HepG2 (cell line): Measurements from ENCODE around the gene NFATC4. TPM values are rescaled to one million over a fixed set of nuclear protein-coding genes. Genes with fewer than 3 reads are reported as not detected.

Experiments
- ATF6 ChIP-seq: sonication (generic); formaldehyde crosslinking; conservative IDR thresholded peaks from 2 replicates; pipeline ENCODE4 v1.4.0; 2020; ENCODE audit warnings: missing genetic modification reagents
- CSRNP1 ChIP-seq: sonication (generic); formaldehyde crosslinking; IDR thresholded peaks from 2 replicates; pipeline ENCODE4 v1.8.1; 2023; ENCODE audit warnings: mild to moderate bottlenecking, missing genetic modification reagents
- HNF4A ChIP-seq: sonication (generic); formaldehyde crosslinking; IDR thresholded peaks from 2 replicates; pipeline ENCODE4 v1.4.0; 2020; ENCODE audit warnings: missing genetic modification reagents
- KLF9 ChIP-seq: IDR thresholded peaks from 2 replicates; pipeline ENCODE4 v1.6.1; 2016; ENCODE audit warnings: low read depth
- MATR3 ChIP-seq: sonication (generic); formaldehyde crosslinking; IDR thresholded peaks from 2 replicates; pipeline ENCODE4 v1.4.0; 2020; ENCODE audit warnings: missing genetic modification reagents
- MED1 ChIP-seq: sonication (generic); formaldehyde crosslinking; IDR thresholded peaks from 2 replicates; pipeline ENCODE4 v1.4.0; 2020; ENCODE audit warnings: missing genetic modification reagents
- MLXIP ChIP-seq: sonication (generic); formaldehyde crosslinking; IDR thresholded peaks from 2 replicates; pipeline ENCODE4 v1.9.0; 2021; ENCODE audit warnings: missing genetic modification reagents, borderline replicate concordance
- NCOA2 ChIP-seq: sonication (generic); formaldehyde crosslinking; IDR thresholded peaks from 2 replicates; pipeline ENCODE4 v1.8.0; 2022; ENCODE audit warnings: inconsistent platforms
- SIN3A ChIP-seq: IDR thresholded peaks from 2 replicates; pipeline ENCODE4 v1.6.1; 2011; ENCODE audit warnings: low read depth, mild to moderate bottlenecking, control low read depth, low read length, borderline replicate concordance
- ZBTB7A ChIP-seq: sonication (generic); formaldehyde crosslinking; IDR thresholded peaks from 2 replicates; pipeline ENCODE4 v1.8.0; 2022; ENCODE audit warnings: mild to moderate bottlenecking, missing genetic modification reagents
- ZC3H4 ChIP-seq: sonication (generic); formaldehyde crosslinking; IDR thresholded peaks from 2 replicates; pipeline ENCODE4 v1.4.0; 2020; ENCODE audit warnings: missing genetic modification reagents, borderline replicate concordance
- ZHX1 ChIP-seq: sonication (generic); formaldehyde crosslinking; IDR thresholded peaks from 2 replicates; pipeline ENCODE4 v1.8.1; 2022; ENCODE audit warnings: low read depth, mild to moderate bottlenecking, missing genetic modification reagents
- ZNF17 ChIP-seq: sonication (generic); formaldehyde crosslinking; IDR thresholded peaks from 2 replicates; pipeline ENCODE4 v1.5.0; 2020; ENCODE audit warnings: mild to moderate bottlenecking, missing genetic modification reagents
- ZNF317 ChIP-seq: sonication (generic); formaldehyde crosslinking; IDR thresholded peaks from 2 replicates; pipeline ENCODE4 v1.5.0; 2020; ENCODE audit warnings: mild to moderate bottlenecking, missing genetic modification reagents
- ZNF510 ChIP-seq: sonication (generic); formaldehyde crosslinking; IDR thresholded peaks from 2 replicates; pipeline ENCODE4 v1.4.0; 2020; ENCODE audit warnings: low read depth, mild to moderate bottlenecking, missing genetic modification reagents
- ZNF570 ChIP-seq: sonication (generic); formaldehyde crosslinking; IDR thresholded peaks from 2 replicates; pipeline ENCODE4 v1.4.0; 2020; ENCODE audit warnings: mild to moderate bottlenecking, missing genetic modification reagents, borderline replicate concordance
- ZSCAN21 ChIP-seq: sonication (generic); formaldehyde crosslinking; IDR thresholded peaks from 2 replicates; pipeline ENCODE4 v1.8.0; 2022; ENCODE audit warnings: mild to moderate bottlenecking, missing genetic modification reagents, moderate library complexity, borderline replicate concordance
- polyA plus RNA-seq, 8 experiments: library from polyadenylated mRNA; depleted of rRNA in 3 of 8; stranded (reverse) in 7 of 8; unstranded in 1 of 8; fragments of >200 nt; fragmentation: Illumina TruSeq in 4 of 8; extraction: Trizol in 4 of 8; gene quantifications; 2 replicates each; pipeline versions ENCODE4 v1.2.1 to v1.2.3, GENCODE V29; 2011 to 2016; ENCODE audit warnings: low read depth in 4 of 8, missing spikeins in 1 of 8, mixed read lengths in 1 of 8; ENCODE audit not compliant: insufficient read depth in 1 of 8
- total RNA-seq, 5 experiments: library from RNA; depleted of rRNA; stranded (reverse); fragments of >200 nt; fragmentation: Illumina TruSeq; extraction: Trizol; gene quantifications; 2 replicates each; pipeline ENCODE4 v1.2.3, GENCODE V29; 2016; ENCODE audit warnings: low read depth in 1 of 5
- TF ChIP-seq, protein P1 (sequence below): sonication (generic); formaldehyde crosslinking; IDR thresholded peaks from 2 replicates; pipeline ENCODE4 v1.8.0; 2022; ENCODE audit warnings: missing genetic modification reagents, low read depth, mild to moderate bottlenecking, borderline replicate concordance

The NFATC4 gene
- total and polyA plus RNA-seq, 2 of the 13 experiments (the other 11 are each of a cell fraction or from before 2014, with no cell fraction given) = 0.04 to 0.15 TPM

GRCh38 chr14:24427537-24428508 is 59.8 kb downstream of the NFATC4 start (continued):
- TF ChIP-seq ZHX1 (CRISPR knock-in tag) = no peak
- TF ChIP-seq MLXIP (CRISPR knock-in tag) = no peak
- TF ChIP-seq ZSCAN21 (CRISPR knock-in tag) = no peak
- no peak for TF ChIP-seq ZBTB7A (CRISPR knock-in tag)
- no peak for TF ChIP-seq ZNF510 (CRISPR knock-in tag)
- peak; percentile 42; the same call in 1 of the 2 replicates for TF ChIP-seq KLF9 (CRISPR knock-in tag)
- no peak for TF ChIP-seq ZNF17 (CRISPR knock-in tag)
- peak; percentile 20; the same call in 1 of the 2 replicates for TF ChIP-seq CSRNP1 (CRISPR knock-in tag)
- peak; percentile 67 for TF ChIP-seq HNF4A (CRISPR knock-in tag)
- TF ChIP-seq ATF6 = 0 out of 2 replicates have a peak, but pooled peaks have one; percentile 67
- TF ChIP-seq MED1 = peak; percentile 58
- TF ChIP-seq SIN3A = no peak
- no peak for TF ChIP-seq ZC3H4 (CRISPR knock-in tag)
- no peak for TF ChIP-seq ZNF570 (CRISPR knock-in tag)
- 0 out of 2 replicates have a peak, but pooled peaks have one; percentile 35 for TF ChIP-seq NCOA2 (CRISPR knock-in tag)
- TF ChIP-seq ZNF317 (CRISPR knock-in tag) = no peak
- TF ChIP-seq MATR3 = no peak
- TF ChIP-seq, protein P1, sequence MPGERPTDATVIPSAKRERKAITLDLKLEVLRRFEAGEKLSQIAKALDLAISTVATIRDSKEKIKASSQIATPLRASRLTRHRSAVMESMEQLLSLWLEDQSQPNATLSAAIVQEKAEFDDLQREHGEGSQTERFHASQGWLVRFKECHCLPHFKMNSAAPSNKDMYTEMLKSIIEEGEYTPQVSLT = no peak
